Head of caudate nucleus (tissue), 42 donors: Measurements from ENCODE around the gene SLC24A4.

Source experiments
- DNase-seq, 42 donors: peaks; one replicate each; pipeline versions ENCODE4 v3.0.0 to v3.0.0-alpha.2; 2020 to 2021; ENCODE audit warnings: mixed read lengths in 7 of 42
- intact Hi-C: fragments of 100-400 bp; cut with DNase I; formaldehyde crosslinking; loops from one replicate; pipeline ENCODE4 v1.15.0; 2022

The SLC24A4 gene, protein sequence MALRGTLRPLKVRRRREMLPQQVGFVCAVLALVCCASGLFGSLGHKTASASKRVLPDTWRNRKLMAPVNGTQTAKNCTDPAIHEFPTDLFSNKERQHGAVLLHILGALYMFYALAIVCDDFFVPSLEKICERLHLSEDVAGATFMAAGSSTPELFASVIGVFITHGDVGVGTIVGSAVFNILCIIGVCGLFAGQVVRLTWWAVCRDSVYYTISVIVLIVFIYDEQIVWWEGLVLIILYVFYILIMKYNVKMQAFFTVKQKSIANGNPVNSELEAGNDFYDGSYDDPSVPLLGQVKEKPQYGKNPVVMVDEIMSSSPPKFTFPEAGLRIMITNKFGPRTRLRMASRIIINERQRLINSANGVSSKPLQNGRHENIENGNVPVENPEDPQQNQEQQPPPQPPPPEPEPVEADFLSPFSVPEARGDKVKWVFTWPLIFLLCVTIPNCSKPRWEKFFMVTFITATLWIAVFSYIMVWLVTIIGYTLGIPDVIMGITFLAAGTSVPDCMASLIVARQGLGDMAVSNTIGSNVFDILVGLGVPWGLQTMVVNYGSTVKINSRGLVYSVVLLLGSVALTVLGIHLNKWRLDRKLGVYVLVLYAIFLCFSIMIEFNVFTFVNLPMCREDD

DNA sequence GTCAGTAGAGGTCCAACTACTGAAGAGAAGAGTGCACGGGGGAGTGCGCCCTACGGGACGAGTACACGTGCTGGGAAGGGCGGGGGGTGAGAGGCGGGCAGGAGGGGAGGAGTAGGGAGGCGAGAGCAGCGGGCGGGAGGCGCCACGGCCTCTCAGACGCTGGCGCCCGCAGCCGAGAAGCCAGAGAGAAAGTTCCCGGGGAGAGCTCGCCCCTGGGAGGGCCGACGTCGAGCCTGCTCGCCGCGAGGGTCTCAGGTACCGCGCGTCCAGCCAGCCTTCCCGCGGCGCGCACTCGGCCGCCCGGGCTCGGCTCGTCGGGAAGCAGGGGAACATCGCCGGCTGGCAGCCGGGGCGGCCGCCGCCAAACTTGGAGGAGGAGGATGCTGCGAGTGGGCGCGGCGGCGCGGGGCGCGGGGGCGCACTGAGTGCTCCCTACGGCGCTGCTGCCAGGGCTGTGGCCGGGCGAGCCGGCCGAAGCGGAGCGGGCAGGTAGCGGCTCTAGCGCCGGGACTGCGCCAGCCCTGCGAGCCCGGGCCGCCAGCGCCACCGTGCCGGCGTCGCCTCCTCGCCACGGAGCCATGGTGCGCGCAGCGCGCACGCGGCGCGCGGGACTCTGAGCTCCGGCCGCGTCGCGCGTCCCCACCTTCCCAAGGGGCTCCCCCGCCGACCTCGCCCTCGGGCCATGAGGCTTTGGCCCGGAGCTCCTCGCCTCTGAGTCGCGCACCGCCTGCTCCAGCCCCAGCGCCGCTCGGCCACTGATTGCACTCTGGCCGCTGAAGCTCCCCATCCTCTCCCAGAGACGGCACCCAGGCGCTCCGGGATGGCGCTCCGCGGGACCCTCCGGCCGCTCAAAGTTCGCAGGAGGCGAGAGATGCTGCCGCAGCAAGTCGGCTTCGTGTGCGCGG lies at the start of gene SLC24A4:
Gene SLC24A4, plus strand, starts transcription at position 155 of the 905 bp plus-strand sequence. Its CDS starts 666 bp downstream, at position 821.
- peak in 35 of 42 donors; percentile 5 to 67 (median 43) for DNase-seq
- intact Hi-C loops = no loop called here

DNA sequence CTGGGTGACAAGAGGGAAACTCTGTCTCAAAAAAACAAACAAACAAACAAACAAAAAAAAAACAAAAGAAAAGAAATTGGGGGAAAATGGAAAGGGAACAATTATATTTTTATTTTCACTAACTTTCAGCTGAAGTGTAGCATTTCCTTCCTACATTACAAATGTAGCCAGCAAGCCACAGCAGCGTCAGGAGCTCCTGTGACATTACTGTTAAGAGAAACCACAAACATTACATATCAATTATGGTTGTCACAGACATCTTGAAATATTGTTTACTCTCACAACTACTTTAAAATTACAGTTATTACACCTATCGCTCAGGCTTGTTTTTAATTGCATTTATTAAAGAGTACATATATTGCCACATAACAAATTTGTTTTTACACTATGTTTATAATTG lies 49.8 kb upstream of the SLC24A4 start:
- intact Hi-C loops = no loop called here
- DNase-seq = no peak

- DNase-seq = no peak
- intact Hi-C loops = no loop called here
Observed at GRCh38 chr14:92274055-92274454, 48.9 kb upstream of the SLC24A4 start.

DNA sequence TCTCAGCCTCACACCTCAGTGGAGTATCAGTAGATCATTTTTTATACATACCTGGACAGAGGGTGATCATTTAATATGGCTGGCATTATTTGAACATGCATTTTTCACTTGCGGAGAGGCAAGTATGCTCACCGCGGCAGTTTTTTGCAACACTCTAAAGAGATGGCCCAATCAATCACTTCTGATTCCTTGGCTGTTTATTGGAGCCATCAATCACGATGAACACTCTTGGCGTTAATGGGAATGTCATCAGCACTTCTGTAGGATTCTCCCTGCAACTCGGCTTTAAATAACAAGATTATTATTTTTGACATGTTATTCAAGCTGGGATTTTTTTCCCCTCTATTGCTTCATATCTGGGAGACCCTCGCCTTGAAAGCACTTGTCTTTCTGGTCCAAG lies 46.9 kb upstream of the SLC24A4 start:
- DNase-seq = no peak
- intact Hi-C loops = no loop called here

GRCh38 chr14:92277031-92277430 lies 45.9 kb upstream of the SLC24A4 start:
- DNase-seq = no peak
- intact Hi-C loops = no loop called here

DNA sequence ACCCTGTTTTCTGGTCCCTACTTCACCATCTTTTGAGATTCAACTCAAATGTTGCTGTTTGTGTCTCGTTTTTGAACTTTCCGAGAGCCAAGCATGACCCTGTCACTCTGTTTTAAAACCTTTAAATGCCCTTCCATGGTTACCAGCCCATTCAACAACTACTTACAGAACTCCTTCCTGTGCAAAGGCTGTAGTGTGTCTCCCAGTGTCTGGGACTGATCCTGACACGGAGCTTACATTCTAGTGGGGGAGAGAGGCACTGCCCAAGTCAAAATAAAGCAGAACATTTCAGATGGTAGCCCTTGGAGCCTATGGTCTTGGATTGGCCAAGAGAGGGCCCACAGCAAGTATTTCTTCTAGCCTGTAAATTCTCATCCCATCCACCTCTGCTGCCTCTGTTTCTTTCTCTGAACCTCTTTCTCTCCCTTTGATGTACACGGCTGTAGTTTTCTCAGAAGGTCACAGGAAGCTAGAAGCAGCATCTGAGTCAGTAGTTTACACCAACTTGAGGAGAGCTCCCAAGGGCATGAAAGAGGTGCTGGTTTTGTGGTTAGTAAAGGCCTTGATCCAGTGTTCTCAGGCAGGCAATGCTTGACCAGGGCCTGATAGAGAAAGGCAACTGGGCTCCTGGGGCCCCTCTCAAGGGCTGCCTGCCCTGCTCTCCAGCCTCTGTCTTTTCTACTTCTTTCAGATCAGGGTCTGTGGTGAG lies 42.3 kb upstream of the SLC24A4 start:
- DNase-seq = no peak
- intact Hi-C loops = no loop called here

DNA sequence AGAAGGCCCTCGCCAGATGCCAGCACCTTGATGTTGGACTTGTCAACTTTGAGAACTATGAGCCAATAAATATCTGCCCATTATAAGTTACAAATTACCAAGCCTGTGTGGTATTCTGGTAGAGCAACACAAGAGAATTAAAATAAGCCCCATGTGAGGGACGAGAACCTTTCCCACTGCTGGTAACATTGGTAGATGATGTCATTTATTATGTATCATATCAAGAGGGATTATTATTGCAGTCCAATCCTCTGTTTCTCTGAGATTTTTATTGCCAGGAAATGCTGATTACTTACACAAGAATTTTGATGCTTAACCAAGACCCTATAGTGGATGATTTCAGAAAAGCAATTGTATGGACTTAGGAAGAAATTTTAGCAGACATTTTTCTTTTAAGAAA lies 40.3 kb upstream of the SLC24A4 start:
- DNase-seq = no peak
- intact Hi-C loops = no loop called here

GRCh38 chr14:92285311-92285710 lies 37.7 kb upstream of the SLC24A4 start:
- no peak for DNase-seq
- intact Hi-C loops = no loop called here

GRCh38 chr14:92287987-92288386 lies 35.0 kb upstream of the SLC24A4 start:
- intact Hi-C loops = no loop called here
- no peak for DNase-seq

DNA sequence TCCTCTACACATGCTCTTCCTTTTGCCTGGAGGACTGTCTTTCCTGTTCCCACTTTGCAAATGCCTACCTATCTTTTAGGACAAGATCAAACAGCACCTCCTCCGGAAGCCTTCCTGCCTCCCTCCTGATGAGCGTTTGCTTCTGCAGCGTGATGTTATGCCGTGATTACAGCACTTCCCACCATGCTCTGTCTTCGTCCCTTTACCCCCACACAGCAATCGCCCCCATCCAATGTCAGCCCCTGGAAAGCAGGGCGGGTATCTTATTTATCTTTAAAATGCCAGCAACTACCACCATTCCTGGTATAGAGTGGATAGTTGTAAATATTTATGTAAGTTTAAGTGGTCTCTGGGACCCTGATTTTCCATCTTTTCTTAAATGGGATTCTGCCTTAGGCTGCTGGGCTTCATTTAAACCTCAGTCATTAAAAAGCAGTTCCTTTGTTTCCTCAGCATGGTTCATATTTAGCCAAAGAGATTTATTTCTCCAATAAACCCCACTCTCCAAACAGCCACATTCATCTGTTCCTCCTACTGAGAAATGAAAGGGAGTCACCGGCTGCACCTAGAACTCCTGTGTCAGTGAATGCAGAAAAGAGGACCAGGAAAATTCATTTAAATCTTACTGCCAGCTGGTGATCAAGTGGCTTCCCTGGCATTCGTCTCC lies 33.8 kb upstream of the SLC24A4 start:
- no peak for DNase-seq
- intact Hi-C loops = no loop called here

DNA sequence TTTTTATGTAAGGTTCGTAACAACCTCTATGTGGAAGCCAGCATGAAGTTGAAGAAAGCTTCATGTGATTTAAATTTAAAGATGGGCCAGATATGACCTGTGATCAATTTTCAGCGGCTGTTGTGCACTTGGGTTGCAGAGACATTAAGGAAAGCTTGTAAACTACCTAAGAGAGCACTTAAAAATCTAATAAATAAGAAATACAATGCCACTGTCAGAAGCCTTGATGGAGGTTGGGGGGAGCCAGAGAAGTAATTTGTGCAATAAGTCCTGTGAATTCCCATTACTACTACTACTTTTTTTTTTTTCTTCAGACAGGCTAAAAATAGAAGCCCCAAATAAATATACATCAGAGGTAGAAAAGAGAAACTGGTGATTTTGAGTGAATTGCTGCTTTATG lies 30.3 kb upstream of the SLC24A4 start:
- intact Hi-C loops = no loop called here
- DNase-seq = no peak

DNA sequence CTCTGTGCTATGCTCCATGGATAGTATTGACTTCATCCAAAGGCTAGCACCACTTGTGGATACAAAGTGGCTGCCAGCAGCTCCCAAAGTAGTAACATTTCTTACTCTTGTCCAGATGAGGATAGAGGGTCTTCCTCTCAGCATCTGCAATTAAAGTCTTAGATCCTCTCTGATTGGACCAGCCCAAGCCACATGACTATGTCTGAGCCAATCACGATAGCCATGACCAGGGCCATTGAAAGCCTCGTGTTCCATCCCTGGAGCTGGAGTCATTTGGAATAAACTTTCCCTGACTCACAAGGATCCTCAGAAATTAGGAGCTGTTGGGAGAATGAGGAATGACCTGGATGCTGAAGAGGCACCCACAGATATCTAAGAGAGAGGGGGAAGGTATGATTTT lies 28.5 kb upstream of the SLC24A4 start:
- no peak for DNase-seq
- intact Hi-C loops = no loop called here

DNA sequence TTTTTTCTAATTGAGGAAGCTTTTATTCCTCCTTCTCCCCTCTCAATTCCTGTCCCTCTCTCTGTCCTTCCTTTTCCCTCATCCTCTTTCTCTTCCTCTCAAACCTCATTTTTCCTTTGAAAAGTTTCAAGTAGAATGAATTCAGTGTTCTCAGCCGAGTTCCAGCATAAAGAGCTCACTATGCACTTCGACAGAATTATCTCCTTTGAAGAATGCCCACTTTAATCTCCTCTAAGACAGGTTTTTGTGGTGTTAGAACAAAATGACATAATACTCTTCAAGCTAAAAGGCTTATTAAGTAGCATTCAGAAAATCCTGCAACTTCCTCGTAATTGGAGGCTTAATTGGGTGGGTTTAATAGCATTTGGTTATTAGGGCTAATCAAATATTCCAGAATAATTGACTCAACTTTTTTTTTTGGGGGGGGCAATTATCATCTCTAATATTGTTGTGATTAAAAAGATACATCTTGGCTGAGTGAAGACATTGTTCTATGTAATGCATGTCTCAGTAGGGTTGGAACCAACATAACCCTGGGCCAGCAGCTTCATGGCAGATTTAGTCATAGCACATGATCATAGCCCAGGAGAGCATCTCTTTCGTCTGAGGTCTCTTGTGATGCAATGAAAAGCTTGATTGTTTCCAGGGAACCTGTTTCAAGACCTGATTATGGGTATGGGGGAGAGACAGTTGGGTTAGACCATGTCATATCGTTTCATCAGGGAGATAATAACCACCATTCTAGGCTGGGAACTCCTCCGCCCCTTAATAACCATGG lies 25.0 kb upstream of the SLC24A4 start:
- intact Hi-C loops = no loop called here
- no peak for DNase-seq

GRCh38 chr14:92302481-92302880 lies 20.5 kb upstream of the SLC24A4 start:
- intact Hi-C loops = no loop called here
- no peak for DNase-seq

DNA sequence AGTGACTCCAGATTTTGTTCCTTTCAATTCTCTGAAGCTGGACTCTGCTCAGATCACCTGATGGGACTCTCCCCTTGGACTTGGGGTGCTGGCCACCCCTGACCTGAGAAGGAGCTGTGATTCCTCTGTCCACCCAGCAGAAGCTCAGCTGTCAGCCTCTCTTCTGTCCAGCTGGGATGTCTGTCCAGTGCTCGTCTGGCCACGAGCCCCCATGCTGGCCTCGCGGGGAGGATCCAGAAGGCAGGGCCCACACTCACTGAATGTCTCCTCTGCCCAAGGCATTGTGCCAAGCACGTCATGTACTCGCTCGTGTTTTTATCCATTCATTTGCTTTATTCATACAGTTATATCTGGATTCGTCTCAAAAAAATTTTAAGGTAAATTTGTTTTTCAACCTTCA lies 14.2 kb upstream of the SLC24A4 start:
- no peak for DNase-seq
- intact Hi-C loops = no loop called here

DNA sequence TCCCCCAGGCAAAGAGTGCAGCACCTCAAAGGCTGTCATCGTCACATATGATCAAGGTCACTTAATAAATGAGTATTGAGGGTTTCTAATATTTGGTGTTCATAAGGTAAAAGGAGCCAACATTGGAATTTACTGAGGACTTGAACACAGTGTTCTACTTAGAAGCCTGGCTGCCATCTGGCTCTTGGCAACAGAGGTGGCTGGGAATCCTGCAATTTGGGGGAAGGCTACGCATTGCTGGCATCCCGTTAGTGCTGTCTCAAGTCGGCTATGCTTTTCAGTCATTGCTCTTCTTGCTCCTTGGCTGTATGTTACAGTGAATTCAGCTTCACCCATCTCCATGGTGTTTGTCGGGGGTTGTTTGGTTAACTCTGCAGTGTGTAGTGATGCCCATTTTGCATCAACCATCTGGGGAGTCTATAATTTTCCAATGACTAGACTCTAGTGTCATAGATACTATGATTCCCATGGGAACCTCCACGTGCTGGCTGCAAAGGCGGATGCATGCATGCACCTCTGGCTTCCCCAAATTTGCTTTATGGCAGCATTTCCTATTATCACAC lies 12.9 kb upstream of the SLC24A4 start:
- DNase-seq = no peak
- intact Hi-C loops = no loop called here

DNA sequence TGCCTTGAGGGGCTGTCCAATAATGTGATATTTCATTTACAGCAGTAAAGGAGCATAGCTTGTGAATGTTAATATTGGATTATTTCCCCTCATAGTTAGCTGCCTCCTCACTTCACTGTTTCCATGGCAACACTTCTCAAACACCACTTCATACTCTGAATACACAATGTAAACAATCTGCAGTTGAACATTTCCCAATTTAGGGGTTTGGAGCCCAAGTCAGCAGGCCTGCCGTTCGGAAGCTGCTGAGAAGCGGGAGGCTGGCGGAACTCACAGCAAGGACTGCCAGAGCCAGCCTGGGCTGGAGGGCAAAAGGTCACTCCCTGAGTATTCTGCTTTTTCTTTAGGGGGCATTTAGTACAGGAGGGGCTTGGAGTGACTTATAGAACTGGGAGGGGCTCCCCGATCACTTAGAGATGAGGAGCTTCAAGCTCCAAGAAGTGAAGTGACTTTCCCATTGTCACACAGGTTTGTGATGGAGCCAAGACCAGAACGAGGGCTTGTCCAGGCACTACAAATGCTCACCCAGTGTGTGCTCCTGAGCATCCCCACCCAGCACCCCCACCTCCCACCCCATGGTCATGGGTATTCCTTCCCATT lies 12.1 kb upstream of the SLC24A4 start:
- peak in 12 of 42 donors; percentile 12 to 49 (median 22) for DNase-seq
- intact Hi-C loops = no loop called here
